Mesenteric fat pad (tissue), 1 donor: Measurements from ENCODE around the gene NFX1. TPM values are rescaled to one million over a fixed set of nuclear protein-coding genes. Genes with fewer than 3 reads are reported as not detected.
"Not testable (repeated sequence)": the region's sequence is repeated elsewhere in the genome, so short reads cannot be mapped to it uniquely, and the experiment has no call there.

Experiments used
- DNase-seq: peaks from one replicate; pipeline ENCODE4 v3.0.0-alpha.2; 2020; ENCODE audit warnings: low spot score
- total RNA-seq: library from RNA; stranded (reverse); fragmentation: NEBNext Ultra II Directional; extraction: Animal tissue kit (Norgen Biotek cat#: 25700); gene quantifications from one replicate; pipeline ENCODE4 v1.2.1, GENCODE V29; 2021
- donor health status: DM: yes; HTN: yes; CAD: no.

Gene NFX1
- total RNA-seq, 1 donor from 2014 or later = 39.1 TPM

- DNase-seq = not testable (repeated sequence)
Measured at GRCh38 chr9:33385979-33386640, 95.8 kb downstream of the NFX1 start.

GRCh38 chr9:33386641-33386996, 96.3 kb downstream of the NFX1 start:
- not testable (repeated sequence) for DNase-seq

- not testable (repeated sequence) for DNase-seq
Measured at GRCh38 chr9:33386998-33387397, 96.7 kb downstream of the NFX1 start.

GRCh38 chr9:33388110-33388994, 98.0 kb downstream of the NFX1 start:
- DNase-seq = no peak

DNA sequence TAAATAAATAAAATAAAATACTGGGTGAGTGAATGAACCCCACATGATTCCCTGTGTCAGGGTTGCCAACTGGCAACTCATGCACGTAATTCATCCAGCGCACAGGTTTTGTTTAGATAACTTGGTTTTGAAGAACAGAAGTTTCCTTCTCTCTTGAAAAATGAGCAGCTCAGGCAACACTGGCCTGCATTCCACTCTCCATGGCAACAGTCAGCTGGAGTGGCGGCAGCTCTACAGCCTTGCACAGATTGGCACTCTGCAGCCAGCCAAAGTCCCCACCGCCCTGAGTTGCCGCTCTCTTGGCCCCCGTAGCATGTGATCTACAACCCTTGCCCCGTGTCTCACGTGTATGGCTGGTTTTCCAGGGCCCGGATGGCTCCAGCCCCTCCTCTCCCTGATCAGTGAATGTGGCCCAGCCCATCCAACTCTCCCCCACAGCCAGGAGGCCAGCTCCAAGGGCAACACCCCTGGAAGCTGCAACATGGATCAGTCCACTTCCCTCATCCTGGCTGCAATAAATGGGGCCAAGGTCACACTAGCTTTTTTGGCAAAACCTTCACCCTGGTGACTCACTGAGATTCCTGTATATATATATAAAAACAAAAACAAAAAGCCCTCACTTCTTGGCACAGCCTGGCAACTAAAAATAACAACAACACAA, 100.9 kb downstream of the NFX1 start:
- not testable (repeated sequence) for DNase-seq

DNA sequence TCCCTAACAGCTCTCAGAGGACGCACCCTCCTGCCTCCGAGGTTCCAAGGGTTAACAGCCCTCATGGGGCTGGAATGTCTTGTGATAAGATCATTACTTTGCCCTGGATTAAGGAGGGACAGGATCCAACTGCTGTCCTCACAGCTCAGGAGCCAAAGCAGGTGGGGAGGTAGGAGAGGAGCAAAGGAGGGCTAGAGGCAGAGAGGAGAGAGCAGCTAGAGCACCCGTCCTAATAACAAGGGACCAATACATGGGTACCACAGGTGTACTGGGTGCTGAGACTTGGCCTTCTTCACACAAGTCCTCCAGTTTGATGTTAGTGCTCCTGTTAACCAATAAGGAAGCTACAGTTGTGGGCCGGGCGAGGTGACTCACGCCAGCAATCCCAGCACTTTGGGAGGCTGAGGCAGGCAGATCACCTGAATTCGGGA, 102.3 kb downstream of the NFX1 start:
- not testable (repeated sequence) for DNase-seq

DNA sequence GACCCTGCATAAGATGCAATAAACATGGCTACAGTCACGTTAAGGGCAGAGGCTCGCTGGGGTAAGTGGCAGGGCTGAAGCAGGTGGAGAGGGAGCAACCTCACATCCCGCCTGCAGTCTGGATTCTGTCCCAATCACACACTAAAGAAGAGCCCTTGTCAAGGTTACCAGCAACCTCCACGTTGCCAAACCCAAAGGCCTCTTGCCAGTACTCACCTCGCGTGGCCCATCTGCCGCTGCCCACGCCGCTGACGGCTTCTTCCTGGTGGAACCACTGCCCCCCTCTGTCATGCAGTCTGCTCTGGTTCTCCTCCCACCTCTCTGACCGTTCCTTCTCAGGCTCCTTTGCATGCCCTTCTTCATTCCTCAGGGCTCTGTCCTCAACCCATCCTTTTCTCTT, 103.3 kb downstream of the NFX1 start:
- no peak for DNase-seq

DNA sequence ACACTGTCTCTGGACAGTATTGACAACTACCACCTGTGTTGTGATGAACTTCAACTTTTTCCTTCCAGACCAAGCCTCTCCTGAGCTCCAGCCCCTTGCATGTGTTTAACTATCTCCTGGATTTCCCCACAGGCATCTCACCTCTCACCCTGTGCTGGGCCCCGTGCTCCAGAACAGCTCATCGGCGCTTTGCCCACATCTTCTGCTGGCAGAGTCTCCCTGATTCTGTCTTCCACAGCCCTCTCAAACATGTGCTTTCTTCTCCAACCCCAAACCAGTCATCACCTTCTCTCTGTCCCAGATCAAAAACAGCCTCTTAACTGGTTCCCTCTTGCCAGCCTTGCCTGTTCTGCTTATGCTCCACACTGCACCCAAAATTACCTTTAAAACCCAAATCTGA, 103.7 kb downstream of the NFX1 start:
- not testable (repeated sequence) for DNase-seq

- not testable (repeated sequence) for DNase-seq
Measured at GRCh38 chr9:33395159-33395879, 105.0 kb downstream of the NFX1 start.

DNA sequence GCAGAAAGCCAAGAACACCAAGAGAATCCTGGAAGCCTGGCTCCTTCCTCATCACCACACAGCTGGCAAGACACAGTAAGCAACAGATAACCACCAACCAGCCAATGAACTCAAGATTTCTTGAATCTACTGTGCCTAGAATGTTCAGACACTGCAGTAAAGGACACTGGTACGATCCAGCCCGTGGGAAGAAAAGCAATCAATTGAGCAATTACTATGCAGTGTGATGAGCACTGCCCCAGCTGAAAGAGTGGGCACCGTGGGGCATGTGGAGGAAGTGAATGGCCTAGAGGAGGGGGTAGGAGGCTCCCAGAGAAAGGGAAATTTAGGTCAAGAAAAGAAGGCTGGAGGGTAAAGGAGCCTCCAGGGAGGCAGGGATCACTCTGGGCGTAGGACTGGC, 107.5 kb downstream of the NFX1 start:
- not testable (repeated sequence) for DNase-seq

- not testable (repeated sequence) for DNase-seq
Measured at GRCh38 chr9:33399047-33399446, 108.7 kb downstream of the NFX1 start.

- not testable (repeated sequence) for DNase-seq
Measured at GRCh38 chr9:33401809-33402208, 111.5 kb downstream of the NFX1 start.

DNA sequence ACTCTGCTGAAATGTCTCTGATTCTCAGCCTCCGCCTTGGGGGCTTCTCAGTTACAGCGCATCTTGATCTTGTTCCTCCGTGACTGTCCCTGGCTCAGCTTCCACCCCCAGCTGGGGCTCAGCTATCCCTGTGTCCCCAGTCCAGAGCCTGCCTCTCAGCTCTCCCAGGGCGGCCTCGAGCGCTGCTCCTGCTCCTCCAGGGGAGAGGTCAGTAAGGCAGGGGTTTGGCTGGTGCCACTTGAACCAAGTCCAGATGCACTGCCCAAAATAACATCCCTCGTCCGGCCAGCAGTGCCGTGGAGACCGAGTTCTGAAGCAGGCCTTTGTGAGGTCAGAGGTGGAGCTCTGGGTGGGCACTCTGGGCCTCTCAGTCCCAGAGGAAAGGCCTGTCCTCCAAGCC, 112.1 kb downstream of the NFX1 start, which contains the start of gene AQP7:
AQP7 (minus strand) TSS at position 198 of the 400 bp plus-strand sequence. CDS start 1,306 bp downstream, outside the sequence.
- DNase-seq = not testable (repeated sequence)

- no peak for DNase-seq
Measured at GRCh38 chr9:33403941-33404787, 113.8 kb downstream of the NFX1 start.

DNA sequence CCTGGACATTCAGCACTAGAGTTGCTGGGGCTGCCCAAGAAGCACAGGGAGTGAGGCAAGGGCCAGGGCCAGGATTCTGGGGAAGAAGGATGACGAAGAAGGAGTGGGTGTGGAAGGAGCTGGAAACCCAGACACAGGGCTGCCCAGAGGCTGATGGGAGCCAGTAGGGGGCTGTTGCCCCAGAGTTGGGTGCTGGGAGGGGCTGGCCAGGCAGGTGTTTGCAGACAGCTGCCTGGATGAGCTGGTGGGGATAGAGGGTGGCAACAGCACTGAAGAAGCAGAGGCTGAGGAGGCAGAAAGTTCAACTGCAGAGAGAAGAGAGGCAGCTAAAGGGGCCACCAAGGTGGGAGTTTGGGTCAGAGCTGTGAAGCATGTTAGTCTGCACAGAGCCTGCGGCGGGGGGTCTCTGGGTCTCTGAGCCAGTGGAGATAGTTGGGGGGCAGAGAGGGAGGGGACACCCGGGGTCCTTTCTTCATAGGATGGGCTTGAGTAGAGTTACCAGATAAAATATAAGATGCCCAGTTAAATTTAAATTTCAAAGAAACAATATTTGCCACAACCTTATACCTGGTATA, 114.6 kb downstream of the NFX1 start:
- DNase-seq = no peak

- no peak for DNase-seq
Measured at GRCh38 chr9:33407061-33407460, 116.7 kb downstream of the NFX1 start.

DNA sequence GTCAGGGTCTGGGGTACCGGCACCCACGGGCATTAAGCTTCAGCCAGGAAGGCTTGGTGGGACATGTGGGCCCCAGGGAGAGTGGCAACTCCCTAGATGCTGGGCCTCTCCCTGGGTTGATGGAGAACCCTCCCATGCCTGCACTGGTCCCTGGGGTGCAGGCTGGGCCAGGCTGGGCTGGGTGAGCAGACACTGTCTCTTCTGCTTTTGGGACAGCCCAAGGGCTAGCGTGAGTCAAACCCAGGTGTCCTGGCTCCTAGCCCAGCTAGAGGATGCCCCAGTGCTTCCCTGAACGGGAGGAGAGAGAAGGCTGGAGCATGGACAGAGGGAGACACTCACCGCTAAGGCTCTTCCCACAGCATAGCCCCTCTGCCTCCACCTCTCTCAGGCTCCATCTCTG, 117.8 kb downstream of the NFX1 start:
- DNase-seq = no peak

DNA sequence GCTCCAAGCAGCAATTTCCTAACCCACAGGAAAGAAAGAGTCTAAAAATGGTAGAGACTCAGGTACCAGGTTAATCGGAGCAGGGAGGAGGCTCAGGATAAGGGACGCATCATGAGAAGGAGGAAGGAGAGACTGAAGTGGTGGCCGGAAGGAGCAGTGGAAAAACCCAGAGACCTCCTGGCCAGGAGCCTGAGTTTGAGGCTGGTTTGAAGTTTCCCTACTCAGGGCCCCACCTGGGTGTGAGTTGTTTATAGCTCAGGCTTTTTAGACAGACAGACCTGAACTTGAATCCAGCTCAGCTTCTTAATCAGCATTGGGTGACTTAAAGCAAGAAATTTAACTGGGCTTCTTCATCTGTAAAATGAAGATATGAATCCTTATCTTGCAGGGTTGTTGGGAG, 124.0 kb downstream of the NFX1 start:
- no peak for DNase-seq

- DNase-seq = no peak
Measured at GRCh38 chr9:33414889-33415500, 124.7 kb downstream of the NFX1 start.
